Activated CD8-positive, alpha-beta memory T cell treated with anti-CD3 and anti-CD28 coated beads, Interleukin-2, amount 50 U/mL, for 24 hours (primary cell): ENCODE results near the gene PRKAG1.

Experiments used
- DNase-seq: peaks from one replicate; pipeline ENCODE4 v3.0.0-alpha.2; 2020; ENCODE audit errors: extremely low read depth

The PRKAG1 gene

GRCh38 chr12:49049566-49050224, 31.1 kb upstream of the PRKAG1 start:
- DNase-seq: no peak

DNA sequence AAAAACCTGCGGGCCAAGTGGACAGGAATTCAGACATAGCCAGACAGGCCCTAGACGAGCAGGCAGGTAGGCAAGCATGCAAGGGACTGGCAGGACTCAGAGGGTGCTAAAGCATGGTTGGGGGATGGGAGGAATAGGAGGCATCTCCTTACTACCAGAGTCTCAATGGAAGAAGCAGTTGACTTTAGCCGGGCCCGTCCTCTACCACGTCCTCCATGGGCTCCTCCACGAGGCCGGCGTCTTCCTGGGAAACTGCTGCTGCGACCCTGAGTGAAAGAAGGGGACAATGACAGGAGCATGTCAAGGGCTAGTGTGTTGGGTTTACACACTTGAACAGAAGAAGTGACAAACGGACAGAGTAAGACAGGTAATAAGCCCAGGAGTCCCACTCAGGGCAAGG, 30.4 kb upstream of the PRKAG1 start:
- no peak for DNase-seq

DNA sequence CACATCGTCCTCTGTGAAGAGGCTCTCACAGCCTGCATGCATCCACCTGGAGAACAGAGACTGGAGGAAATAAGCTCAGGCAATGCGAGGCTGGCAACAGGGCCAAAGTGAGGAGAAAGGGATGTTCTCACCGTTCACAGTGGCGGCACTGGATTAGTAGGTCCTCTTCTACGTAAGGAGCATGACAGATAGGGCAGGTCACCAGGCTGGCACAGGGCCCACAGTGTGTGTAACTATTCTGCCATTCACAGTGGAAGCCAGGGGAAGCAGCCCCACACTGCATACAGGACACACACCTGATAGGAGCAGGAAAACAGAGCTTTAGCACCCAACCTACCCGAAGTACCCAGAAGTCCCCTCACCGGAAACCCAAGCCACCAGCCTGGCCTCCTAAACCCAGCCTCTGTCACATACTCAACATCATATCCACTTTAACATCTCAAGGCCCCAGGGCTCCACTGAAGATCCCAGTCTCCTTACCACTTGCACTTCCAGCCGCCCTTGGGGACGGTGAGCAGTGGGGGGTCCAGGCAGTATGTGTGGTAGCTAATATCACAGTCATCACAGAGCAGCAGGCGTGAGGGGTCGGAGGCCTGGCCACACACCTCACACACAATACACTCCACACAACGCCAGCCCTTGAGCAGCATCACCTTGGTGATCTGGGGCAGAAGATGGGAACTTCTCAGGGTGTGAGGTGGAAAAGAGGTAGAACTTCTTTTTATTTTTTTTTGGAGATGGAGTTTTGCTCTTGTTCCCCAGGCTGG, 27.7 kb upstream of the PRKAG1 start:
- DNase-seq: no peak

GRCh38 chr12:49044660-49045059, 26.1 kb upstream of the PRKAG1 start:
- no peak for DNase-seq

- no peak for DNase-seq
Observed at GRCh38 chr12:49043856-49044258, 25.3 kb upstream of the PRKAG1 start.

- no peak for DNase-seq
Observed at GRCh38 chr12:49043241-49043640, 24.7 kb upstream of the PRKAG1 start.

GRCh38 chr12:49041881-49042484, 23.4 kb upstream of the PRKAG1 start:
- DNase-seq: no peak

DNA sequence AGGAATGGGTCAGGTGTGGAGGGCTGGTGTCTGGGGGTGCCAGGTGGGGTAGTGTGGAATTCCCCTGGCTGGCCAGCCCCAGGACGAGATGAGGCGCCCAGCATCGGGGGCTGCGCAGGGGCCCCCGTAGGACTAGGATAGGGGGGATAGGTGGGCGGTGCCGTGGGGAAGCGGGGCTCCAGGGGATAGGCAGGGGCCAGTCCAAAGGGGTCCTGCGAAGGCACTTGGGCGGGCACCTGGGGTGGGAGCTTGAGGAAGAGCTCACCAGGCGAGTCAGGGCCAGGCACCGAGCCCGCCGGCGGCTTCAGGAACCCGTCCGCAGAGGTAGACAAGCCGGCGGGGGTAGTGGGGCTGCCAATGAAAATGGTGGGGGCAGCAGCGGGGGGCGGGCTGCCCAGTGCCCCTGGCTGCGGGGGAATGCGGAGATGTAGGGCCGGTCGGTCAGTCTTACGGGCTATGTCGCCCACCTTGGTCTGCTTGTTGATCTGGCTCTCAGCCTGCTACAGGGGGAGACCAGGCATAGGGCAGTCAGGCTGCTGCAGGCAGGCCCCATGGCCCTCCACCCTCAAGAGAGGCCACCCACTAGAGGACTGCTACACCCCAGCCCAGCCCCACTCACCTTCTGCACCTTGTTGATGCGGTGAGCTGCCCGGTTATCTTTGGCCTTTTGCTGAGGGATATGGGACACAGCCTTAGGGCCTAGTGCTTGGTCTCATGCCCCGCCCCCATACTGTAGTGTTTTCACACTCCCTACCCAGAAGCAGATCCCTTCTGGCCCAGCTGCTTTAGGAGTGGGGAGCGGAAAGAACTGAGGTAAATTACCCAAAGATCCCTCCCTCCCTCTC, 22.7 kb upstream of the PRKAG1 start:
- no peak for DNase-seq

GRCh38 chr12:49040364-49040855, 21.8 kb upstream of the PRKAG1 start:
- DNase-seq: no peak

GRCh38 chr12:49039421-49040363, 21.1 kb upstream of the PRKAG1 start:
- no peak for DNase-seq

GRCh38 chr12:49038291-49038955, 19.8 kb upstream of the PRKAG1 start:
- no peak for DNase-seq

- DNase-seq: no peak
Observed at GRCh38 chr12:49037947-49038237, 19.3 kb upstream of the PRKAG1 start.

DNA sequence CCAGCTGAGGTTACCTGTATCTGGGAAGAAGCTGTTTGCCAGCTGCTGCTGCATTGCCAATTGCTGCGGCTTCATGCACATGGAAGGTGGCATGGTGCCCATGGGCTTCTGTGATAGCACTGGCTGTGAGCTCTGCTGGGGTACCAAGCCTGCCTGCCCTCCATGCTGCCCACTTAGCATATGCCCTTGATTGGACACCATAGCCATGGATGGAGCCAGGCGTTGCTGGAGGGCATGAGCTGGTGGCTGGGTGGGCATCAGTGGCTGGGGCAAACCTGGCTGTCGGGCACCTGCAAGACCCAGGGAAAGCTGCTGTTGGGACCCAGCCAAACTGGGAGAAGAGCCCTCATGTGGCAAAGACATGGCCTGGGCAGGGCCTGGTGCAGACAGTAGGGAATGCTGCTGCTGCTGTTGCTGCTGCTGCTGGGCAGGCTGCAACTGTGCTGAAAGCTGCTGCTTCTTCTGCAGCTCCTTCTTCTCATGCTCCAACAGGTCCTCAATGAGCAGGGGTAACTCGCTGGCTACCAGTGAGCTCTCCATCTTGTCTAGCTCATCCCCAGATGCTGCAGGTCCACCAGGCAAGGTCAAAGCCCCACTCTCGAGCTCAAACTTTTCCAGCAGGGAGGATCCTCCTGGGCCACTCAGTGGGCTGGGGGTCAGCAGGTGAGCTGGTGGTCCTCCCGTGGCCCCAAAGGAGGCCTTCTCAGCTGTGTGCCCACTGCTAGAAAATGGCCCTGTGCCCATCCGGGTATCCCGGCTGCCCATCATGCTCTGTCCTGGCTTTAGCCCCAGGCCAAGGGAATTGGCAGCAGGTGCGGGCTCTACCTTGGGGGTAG, 18.8 kb upstream of the PRKAG1 start:
- no peak for DNase-seq

GRCh38 chr12:49036029-49036428, 17.5 kb upstream of the PRKAG1 start:
- no peak for DNase-seq

GRCh38 chr12:49034286-49034622, 15.7 kb upstream of the PRKAG1 start:
- no peak for DNase-seq

DNA sequence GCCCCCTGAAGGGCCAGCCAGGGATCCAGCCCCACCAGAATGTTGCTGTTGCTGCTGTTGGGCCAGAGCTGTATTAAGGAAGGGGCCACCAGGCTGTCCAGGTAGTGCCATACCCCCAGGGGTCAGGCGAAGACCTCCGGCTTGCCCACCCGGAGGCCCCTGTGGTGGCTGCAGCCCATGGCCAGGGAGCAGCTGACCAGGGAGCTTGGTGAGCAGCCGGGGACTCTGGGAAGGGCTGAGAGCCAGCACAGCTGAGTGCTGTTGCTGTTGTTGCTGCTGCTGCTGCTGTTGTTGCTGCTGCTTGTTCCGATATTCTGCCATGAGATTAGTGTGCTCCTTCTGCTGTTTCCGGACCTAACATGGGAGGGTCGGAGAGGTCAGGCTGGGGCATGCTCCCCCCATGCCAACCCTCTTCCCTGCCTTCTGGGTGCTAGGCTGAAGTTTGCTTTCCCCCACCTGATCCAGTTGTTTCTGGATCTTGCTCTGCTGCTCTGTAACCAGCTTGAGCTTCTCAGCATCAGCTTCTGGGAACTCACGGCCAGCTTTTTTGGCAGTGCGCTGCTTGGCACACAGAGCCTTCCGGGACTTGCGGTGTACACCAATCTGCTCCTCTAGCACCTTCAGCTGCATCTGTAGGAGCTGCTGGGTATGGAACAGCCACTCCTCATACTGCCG, 15.2 kb upstream of the PRKAG1 start:
- no peak for DNase-seq

DNA sequence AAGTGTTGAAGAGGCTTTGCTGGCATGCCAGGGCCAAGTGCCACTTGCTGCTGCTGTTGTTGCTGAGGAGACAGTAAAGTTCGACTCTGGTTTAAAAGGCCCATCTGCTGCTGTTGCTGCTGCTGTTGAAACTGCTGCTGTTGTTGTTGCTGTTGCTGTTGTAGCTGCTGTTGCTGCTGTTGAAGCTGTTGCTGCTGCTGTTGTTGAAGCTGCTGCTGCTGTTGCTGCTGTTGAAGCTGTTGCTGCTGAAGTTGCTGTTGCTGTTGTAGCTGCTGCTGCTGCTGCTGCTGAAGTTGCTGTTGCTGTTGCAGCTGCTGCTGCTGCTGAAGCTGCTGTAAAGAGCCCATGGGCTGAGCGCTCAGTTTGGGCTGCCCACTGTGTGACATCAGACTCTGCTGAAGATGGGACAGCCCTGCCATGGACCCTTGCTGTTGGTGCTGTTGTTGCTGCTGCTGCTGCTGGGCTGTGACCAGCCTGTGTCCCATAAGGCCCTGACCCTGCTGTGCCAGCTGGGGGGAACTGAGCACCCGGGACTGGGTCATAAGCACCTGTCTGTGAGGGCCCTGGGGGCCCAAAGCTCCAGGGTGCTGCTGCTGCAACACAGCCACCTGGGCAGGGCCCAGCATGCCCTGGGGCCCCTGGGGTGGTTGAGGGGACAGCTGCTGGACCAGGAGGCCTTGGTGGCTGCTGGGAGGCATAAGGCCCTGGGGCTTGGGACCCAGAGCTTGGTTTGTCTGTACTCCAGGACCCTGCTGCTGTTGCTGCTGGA, 14.3 kb upstream of the PRKAG1 start:
- DNase-seq: no peak

DNA sequence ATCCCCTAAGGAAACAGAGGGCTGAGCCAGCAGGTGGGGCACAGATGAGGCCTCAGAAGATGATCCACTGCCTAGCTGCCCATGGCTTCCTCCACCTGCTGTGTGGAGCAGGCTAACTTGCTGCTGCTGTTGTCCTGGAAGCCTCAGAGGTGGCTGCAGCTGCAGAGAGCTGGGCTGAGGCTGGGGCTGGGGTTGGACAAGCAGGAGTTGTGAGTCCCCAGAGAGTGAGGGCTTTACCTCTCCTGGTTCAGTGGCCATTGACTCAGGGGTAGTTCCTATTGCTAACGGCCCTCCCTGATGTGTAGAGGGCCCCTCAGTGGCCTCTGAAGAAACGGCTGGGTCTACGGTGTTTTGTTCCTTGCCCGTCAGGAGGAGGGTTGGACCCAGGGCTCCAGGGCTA, 13.7 kb upstream of the PRKAG1 start:
- DNase-seq: no peak
